ENCODE results near the gene NPAS3.

The NPAS3 gene

GRCh38 chr14:33812601-33813000 is 873.9 kb downstream of the NPAS3 start:
- TF ChIP-seq, protein P1, sequence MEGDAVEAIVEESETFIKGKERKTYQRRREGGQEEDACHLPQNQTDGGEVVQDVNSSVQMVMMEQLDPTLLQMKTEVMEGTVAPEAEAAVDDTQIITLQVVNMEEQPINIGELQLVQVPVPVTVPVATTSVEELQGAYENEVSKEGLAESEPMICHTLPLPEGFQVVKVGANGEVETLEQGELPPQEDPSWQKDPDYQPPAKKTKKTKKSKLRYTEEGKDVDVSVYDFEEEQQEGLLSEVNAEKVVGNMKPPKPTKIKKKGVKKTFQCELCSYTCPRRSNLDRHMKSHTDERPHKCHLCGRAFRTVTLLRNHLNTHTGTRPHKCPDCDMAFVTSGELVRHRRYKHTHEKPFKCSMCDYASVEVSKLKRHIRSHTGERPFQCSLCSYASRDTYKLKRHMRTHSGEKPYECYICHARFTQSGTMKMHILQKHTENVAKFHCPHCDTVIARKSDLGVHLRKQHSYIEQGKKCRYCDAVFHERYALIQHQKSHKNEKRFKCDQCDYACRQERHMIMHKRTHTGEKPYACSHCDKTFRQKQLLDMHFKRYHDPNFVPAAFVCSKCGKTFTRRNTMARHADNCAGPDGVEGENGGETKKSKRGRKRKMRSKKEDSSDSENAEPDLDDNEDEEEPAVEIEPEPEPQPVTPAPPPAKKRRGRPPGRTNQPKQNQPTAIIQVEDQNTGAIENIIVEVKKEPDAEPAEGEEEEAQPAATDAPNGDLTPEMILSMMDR (IDR thresholded peaks at IDR 0.05; ENCODE audit: borderline replicate concordance, insufficient read depth, low read depth, low read length) = no peak
- H3K4me3 ChIP-seq (ENCODE audit: low read depth, low read length) = no peak overlapping the region

DNA sequence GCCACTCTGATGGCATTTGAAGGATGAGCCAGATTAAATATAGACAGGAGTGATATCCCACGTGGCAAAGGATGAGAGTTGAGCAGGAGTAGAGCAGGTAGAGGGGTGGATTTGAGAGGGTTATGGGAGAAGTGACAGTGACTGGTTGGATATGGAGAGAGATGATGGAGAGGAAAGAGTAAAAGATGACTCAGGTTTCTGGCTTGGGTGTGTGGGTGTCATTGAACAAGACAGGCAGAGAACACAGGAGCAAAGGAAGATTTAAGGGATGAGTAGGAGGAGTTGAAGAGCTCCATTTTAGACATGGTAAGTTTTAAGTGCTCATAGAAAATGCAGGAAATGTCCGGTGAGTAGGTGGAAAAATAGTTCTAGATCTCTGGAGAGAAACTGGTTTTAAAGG is 875.3 kb downstream of the NPAS3 start:
- H3K4me3 ChIP-seq (ENCODE audit: low read depth, low read length) = no peak overlapping the region
- TF ChIP-seq, protein P1 (IDR thresholded peaks at IDR 0.05; ENCODE audit: borderline replicate concordance, insufficient read depth, low read depth, low read length) = no peak

DNA sequence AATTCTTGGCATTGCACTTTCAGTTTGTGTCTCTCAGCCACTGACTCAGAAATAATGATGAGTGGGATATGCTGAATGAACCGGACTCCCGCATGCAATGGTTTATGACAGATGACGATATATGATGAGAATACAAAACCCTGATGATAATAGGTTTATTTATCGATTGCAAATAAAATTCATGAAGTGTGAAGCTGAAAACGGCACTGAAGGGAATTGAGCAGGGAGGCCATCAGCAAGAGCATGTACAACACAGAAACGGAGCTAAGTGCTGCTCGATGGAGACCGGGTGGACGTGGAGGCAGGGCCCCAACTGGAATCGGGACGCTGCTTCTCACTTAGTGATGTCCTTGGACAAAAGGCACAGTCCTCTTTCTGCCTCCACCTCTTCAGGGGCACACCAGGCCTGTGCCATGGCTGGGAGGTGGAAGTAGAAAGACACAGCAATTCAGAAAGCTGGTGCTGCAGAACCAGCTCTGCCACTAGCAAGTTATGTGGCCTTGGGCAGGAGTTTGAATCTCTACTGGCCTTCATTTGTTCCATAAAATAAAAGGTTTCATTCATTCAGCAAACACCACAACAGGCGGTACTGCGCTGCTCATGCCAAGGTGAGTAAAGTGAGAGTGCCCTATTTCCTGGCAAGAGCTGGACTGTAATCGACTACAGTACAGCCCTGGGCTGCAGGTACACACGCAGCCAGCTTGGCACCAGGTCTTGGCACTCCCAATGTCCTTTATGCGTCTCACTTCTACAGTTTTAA is 895.2 kb downstream of the NPAS3 start:
- TF ChIP-seq, protein P1 (IDR thresholded peaks at IDR 0.05; ENCODE audit: borderline replicate concordance, insufficient read depth, low read depth, low read length) = no peak
- no peak overlapping the region for H3K4me3 ChIP-seq (ENCODE audit: low read depth, low read length)

GRCh38 chr14:33834466-33835260 is 896.0 kb downstream of the NPAS3 start:
- TF ChIP-seq, protein P1 (IDR thresholded peaks at IDR 0.05; ENCODE audit: borderline replicate concordance, insufficient read depth, low read depth, low read length) = no peak

GRCh38 chr14:33835261-33835655 is 896.6 kb downstream of the NPAS3 start:
- no peak overlapping the region for H3K4me3 ChIP-seq (ENCODE audit: low read depth, low read length)
- TF ChIP-seq, protein P1 (IDR thresholded peaks at IDR 0.05; ENCODE audit: borderline replicate concordance, insufficient read depth, low read depth, low read length) = no peak

More at GRCh38 chr14:33834466-33835260, 896.0 kb downstream of the NPAS3 start:
- no peak overlapping the region for H3K4me3 ChIP-seq (ENCODE audit: low read depth, low read length)

DNA sequence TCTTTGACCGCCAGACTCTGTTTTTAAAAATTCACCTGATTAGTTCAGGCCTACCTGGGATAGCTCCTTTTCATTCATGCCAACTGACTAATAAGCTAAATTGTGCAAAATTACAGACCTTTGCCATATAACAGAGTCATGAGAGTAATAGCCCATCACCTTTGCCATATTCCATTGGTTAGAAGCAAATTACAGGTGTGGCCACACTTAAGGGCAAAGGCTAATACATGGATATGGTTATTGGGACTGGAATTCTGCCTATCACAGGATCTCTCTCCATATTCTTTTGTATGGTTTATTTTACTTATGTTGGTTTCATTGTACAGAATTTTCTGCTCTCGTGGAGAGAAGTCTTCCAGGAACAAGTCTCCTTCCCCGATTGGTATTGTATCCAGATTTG is 897.0 kb downstream of the NPAS3 start:
- TF ChIP-seq, protein P1 (IDR thresholded peaks at IDR 0.05; ENCODE audit: borderline replicate concordance, insufficient read depth, low read depth, low read length) = no peak
- no peak overlapping the region for H3K4me3 ChIP-seq (ENCODE audit: low read depth, low read length)

Measured in GM12875 (cell line).